GM19238 (cell line): ENCODE data around the gene CIB4.
"Not testable (repeated sequence)": the region's sequence is repeated elsewhere in the genome, so short reads cannot be mapped to it uniquely, and the experiment has no call there.

Experiments used
- DNase-seq: peaks from one replicate; pipeline ENCODE4 v3.0.0; 2011; ENCODE audit warnings: low spot score; ENCODE audit not compliant: insufficient read length

Gene CIB4

GRCh38 chr2:26570083-26570430, 71.1 kb downstream of the CIB4 start:
- no peak for DNase-seq

GRCh38 chr2:26569216-26570082, 71.7 kb downstream of the CIB4 start:
- no peak for DNase-seq

GRCh38 chr2:26568076-26568890, 72.9 kb downstream of the CIB4 start:
- DNase-seq, result no peak

- DNase-seq, result no peak
These were observed 73.6 kb downstream of the CIB4 start for GRCh38 chr2:26567534-26567933.

- DNase-seq, result not testable (repeated sequence)
These were observed 74.4 kb downstream of the CIB4 start for GRCh38 chr2:26566731-26567130.

GRCh38 chr2:26566081-26566375, 75.1 kb downstream of the CIB4 start:
- no peak for DNase-seq

GRCh38 chr2:26564121-26564644, 77.0 kb downstream of the CIB4 start:
- DNase-seq, result no peak

- DNase-seq, result no peak
These were observed 77.5 kb downstream of the CIB4 start for GRCh38 chr2:26563686-26564085.

- DNase-seq, result no peak
These were observed 78.1 kb downstream of the CIB4 start for GRCh38 chr2:26562811-26563645.

GRCh38 chr2:26561918-26562810, 79.0 kb downstream of the CIB4 start:
- DNase-seq, result no peak

GRCh38 chr2:26561376-26561775, 79.8 kb downstream of the CIB4 start:
- no peak for DNase-seq

GRCh38 chr2:26560892-26561291, 80.3 kb downstream of the CIB4 start:
- DNase-seq, result no peak

GRCh38 chr2:26559556-26559955, 81.6 kb downstream of the CIB4 start:
- no peak for DNase-seq

- DNase-seq, result no peak
These were observed 82.1 kb downstream of the CIB4 start for GRCh38 chr2:26559044-26559405.

GRCh38 chr2:26558271-26559043, 82.7 kb downstream of the CIB4 start:
- no peak for DNase-seq

- DNase-seq, result no peak
These were observed 83.8 kb downstream of the CIB4 start for GRCh38 chr2:26557244-26557925.

GRCh38 chr2:26556309-26557243, 84.6 kb downstream of the CIB4 start:
- DNase-seq, result no peak
